GM19468 (cell line): ENCODE data around the gene SCAMP3.
"Not testable (repeated sequence)": the region's sequence is repeated elsewhere in the genome, so short reads cannot be mapped to it uniquely, and the experiment has no call there.

Source experiments
- ATAC-seq: cut with Tn5 transposase; IDR thresholded peaks from one replicate; pipeline ENCODE4 v1.9.1; 2021; ENCODE audit warnings: mild to moderate bottlenecking, moderate library complexity, moderate number of reproducible peaks; ENCODE audit not compliant: unreplicated experiment; ENCODE audit errors: extremely low read depth

SCAMP3 gene

DNA sequence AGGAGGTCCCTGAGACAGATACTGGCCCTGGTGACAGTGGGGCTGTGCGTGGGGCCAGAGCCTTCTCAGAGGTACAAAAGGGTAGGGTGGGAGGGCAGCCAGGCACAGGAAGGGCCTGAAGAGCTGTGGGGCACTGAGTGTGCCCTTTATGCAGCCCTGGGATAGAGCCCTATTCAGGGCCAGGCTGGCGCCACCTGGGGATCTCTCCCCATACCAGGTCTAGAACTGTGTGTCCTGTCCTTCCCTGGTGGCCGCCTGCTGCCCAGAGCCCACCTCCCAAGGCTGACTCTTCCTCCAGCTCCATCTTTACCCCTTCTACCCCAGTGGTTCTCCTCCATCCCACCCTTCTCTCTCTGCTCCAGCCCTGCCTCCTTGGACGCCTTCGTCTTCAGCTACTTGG lies 28.7 kb downstream of the SCAMP3 start:
- ATAC-seq = not testable (repeated sequence)

DNA sequence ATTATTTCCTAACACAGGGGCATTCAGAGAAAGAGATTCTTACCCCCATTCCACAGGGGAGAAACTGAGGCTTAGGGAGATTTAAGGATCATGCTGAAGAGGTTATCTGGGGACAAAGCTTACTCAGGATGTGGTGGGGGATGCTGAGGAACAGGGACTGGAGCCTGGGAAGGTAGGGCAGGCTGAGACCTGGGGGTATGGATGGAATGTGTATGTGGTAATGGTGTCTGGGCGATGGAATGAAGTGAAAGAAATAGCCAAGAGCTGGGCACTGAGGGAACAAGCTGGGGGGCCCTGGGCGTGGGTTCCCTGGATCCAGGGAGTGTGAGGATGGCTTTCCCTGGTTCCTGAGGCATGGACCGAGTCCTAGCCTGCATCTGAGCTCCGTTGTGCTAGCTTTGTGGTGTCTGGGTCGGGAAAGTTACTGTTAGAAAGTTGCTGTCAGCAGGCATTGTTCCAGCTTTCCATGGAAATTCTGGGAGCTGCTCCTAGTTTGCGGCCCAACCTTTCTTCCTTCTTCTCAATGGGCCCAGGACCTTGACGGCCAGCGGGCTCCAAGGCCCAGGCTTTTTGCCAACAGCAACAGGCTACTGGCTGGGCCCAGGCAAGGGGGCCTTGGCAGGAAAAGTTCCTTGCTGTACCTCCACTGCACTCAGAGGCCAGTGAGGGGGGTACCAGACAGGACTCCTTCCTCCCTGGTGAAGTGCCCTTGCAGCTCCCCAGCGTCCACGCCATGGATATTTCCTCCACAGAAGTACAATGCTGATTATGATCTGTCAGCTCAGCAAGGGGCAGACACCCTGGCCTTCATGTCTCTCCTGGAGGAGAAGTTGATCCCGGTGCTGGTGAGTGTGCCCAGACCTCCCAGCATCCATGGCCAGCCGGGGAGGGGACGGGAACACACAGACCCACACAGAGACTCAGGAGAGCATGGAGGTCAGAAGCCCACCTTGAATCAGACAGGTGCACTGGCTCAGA lies 29.9 kb downstream of the SCAMP3 start:
- not testable (repeated sequence) for ATAC-seq

DNA sequence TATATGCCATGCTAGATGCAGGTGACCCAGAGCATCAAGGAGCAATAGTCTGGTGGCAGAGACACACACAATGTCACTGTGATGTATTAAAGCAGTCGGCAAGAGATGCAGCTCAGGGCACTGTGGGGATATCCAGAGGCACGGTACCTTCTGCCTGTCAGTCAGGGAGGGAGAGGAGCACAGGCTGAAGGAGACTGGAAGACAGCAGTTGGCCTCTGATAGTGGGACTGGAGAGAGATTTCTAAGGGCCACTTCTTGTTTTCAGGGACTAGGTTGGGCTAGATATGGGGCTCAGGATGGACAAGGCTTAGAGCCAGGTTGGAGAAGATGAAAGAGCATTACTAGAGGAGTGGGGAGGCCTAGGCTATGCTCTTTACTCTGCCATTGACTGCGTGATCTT lies 30.9 kb downstream of the SCAMP3 start:
- not testable (repeated sequence) for ATAC-seq

DNA sequence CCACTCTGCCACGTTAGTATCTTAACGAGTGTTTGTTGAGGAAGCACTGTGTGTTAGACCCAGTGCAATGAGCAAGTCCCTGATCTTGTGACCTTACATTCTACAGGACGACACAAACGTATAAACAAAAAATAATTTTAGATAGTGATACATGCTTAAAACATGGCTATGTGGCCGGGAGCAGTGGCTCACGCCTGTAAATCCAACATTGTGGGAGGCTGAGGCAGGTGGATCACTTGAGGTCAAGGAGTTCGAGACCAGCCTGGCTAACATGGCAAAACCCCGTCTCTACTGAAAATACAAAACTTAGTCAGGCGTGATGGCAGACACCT lies 34.1 kb downstream of the SCAMP3 start:
- ATAC-seq = no peak

DNA sequence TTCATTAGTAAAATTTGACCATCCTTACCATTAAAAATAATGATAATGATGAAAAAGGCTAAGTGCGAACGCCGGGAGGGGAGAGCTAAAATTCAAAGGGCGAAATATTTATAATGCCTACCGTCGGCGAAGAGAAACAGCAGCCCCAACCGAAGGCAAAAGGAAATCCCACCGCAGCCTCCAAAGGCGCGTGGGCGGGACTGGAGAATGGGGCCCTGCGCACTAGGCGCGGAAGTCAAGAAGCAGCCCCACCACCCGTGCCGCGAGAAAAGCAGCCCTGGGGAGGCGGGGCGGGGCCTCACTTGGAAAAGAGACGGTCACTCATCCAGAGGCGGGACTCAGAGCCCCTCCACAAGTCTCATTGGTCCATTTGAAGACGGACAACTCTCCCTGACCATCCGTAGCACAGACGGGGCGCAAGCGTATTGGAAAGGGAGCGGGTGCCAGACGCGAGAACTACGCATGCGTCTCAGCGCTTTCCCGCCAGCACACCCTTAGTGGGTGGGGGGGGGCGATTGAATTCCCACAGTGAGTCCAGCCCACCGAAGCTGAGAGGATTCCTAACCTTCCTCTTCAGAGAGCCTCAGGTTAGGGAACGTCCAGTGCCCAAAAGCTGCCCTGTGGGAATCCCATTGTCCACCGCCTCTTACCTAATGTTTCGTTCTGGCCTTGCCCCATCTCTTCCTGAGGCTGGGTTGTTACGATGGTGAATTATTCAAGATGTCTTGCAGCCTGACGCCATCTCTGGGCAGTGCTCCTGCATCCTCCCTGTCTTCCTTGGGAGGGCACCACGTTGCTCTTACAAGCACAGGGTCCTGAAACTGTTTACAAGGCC lies 34.7 kb downstream of the SCAMP3 start:
- ATAC-seq = peak; percentile 89

DNA sequence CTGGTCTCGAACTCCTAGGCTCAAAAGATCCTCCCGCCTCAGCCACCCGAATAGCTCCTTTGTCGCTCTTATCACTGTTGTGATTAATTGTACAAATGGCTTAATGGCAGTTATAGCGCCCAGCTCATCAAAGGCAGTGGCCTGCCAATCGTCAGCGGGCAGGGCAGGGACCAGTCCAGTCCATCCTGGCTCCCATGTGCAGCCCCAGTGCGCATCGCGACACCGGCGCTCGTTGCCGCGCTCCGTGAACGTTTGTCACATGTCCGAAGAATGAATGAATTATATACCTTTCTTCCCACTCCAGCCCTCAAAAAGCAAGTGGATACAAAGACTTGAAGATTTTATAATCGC lies 35.3 kb downstream of the SCAMP3 start:
- ATAC-seq = no peak

DNA sequence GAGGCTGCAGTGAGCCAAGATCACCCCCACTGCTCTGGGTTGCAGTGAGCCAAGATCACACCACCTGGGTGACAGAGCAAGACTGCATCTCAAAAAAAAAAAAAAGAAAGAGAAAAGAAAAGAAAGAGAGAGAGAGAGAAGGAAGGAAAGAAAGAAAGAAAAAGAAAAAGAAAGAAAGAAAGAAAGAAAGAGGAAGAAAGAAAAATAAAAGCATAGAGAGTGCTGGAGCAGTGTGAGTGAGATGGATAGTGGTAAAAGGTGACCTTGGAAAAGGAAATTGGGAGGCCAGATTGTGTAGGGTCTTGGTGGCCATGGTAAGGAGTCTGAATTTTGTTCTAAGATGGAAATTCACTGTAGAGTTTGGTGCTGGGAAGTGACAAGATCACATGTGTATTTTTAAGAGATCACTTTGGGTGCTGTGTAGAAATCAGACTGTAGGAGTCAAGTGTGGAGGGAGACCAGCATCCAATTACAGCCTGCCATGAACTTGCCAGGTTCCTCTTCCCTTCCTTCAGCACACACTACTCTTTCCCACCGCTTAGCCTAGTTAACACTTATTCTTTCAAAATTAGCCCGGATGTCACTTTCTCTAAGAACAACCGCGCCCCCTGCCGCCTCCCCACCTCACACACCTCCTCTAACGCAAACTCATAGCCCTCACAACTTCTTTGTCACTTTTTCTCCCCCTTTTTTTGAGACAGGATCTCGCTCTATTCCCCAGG lies 35.8 kb downstream of the SCAMP3 start:
- no peak for ATAC-seq

DNA sequence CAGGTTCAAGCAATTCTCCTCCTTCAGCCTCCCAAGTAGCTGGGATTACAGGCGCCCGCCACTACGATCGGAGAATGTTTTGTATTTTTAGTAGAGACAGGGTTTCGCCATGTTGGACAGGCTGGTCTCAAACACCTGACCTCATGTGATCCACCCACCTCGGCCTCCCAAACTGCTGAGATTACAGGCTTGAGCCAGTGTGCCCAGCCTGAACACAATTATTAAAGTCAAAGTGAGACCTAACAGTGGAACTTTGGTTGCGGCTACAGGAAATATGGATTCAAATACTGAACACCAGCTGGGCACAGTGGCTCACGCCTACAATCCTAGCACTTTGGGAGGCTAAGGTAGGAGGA lies 36.8 kb downstream of the SCAMP3 start:
- not testable (repeated sequence) for ATAC-seq

DNA sequence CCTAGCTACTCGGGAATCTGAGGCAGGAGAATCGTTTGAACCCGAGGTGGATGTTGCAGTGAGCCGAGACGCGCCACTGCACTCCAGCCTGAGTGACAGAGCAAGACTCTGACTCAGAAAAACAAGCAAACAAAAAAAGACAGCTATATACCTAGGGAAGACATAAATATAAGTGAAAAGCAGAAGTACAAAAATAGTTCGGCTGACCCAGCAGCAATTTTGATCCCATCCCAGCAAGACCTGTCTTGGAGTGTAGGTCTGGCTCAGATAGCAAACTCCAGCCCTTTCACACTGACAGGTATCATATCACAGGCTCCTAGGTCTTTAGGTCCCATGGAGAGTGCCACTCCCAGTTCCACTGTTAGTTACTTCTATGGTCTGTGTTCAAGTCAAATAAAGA lies 39.1 kb downstream of the SCAMP3 start:
- no peak for ATAC-seq

DNA sequence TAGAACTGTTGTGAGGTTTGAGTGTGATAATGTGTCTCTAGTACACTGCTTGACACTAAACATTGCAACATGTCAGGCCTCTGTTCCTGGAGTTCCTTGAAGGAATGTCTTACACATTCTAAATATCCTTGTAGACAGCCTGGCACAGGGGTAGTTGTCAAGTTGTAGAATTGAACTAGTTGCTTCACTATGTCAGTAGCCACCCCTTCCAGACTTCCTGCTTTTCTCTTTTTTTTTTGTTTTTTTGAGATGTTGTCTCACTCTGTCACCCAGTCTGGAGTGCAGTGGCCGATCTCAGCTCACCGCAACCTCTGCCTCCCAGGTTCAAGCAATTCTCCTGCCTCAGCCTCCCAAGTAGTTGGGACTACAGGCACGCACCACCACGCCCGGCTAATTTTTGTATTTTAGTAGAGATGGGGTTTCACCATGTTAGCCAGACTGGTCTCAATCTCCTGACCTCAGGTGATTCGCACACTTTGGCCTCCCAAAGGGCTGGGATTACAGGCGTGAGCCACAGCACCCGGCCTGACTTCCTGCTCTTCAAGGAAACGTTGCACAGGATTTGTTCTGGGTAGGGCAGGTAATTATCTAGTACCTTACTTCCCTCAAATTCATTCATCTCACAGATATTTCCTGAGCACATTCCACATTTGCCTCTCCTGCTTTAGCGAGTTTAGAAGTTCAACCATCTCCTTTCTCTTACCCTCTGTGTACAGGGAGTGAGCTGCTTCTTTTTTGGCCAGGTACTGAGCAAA lies 41.8 kb downstream of the SCAMP3 start:
- ATAC-seq = not testable (repeated sequence)

DNA sequence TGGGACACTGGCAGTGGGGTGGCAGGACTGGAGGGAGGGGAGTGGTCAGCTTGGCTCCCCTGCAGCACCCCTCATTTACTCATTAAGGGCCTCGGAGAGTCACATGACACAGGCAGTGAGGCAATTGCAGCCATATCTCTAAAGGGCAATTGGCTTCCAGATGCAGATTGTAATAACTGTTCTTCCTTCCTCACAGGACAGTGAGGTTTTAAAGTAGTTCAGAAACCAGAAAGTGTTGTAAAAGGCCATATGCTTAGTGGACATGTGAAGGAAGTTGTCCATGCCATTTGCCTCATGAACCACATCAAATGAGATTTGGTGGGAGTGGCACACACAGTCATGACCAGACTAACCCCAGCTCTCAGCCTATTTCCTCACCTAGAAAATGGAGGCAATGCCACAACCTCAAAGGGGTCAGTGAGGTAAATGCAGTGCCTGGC lies 42.5 kb downstream of the SCAMP3 start:
- no peak for ATAC-seq

DNA sequence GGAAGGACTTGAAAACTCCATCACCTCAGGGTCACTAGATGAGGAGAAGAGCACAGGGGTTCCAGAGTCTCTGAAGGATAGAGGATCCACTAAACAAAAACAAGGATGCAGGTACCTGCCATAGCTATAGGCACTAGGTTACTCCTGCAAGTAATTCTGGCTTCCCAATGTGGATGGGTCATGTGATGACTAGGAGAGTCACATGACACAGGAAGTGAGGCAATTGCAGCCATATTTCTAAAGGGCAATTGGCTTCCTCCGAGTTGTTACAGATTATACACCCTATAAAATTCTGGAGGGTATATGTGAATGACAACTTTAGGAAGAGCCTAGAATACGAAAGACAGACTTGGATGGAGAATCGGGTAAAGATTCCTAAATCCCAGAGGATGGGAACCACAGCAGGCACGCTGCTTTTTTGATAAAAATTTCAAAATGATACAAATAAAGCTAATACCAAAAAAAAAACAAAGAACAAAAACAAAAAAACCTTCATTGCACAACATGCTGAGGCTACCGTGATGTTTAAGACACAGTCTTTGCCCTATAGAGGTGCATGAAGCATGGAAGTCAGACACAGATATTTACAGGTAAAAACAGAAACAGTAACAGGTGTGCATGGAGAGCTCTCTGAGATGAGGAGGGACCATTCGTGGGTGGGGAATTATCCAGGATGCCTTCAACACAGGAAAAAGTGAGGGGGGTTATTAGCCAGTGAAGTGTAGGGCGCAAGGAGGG lies 43.1 kb downstream of the SCAMP3 start:
- no peak for ATAC-seq

DNA sequence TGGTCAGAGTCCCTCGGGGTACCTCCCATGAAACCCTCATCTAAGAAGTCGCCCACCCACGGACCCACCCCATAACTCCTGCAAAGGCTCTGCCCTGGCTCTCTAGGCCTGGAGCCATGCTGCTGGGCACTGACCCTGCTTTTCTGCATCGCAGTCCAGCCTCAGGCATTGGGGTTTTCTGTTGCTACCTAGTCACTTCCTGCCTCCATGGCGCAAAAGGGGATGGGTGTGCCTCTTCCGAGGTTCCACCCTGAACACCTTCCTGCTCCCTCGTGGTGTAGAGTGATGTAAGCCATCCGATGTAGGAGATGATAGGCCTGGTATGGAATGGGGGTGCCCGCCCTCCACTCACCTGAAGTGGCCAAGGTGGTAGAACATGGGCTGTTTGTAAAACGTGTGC lies 47.5 kb downstream of the SCAMP3 start:
- not testable (repeated sequence) for ATAC-seq

DNA sequence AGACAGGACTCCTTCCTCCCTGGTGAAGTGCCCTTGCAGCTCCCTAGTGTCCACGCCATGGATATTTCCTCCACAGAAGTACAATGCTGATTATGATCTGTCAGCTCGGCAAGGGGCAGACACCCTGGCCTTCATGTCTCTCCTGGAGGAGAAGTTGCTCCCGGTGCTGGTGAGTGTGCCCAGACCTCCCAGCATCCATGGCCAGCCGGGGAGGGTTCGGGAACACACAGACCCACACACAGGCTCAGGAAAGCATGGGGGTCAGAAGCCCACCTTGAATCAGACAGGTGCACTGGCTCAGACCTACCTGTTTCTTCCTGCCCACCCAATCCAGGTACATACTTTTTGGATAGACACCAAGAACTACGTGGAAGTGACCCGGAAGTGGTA lies 50.1 kb downstream of the SCAMP3 start:
- ATAC-seq = not testable (repeated sequence)

DNA sequence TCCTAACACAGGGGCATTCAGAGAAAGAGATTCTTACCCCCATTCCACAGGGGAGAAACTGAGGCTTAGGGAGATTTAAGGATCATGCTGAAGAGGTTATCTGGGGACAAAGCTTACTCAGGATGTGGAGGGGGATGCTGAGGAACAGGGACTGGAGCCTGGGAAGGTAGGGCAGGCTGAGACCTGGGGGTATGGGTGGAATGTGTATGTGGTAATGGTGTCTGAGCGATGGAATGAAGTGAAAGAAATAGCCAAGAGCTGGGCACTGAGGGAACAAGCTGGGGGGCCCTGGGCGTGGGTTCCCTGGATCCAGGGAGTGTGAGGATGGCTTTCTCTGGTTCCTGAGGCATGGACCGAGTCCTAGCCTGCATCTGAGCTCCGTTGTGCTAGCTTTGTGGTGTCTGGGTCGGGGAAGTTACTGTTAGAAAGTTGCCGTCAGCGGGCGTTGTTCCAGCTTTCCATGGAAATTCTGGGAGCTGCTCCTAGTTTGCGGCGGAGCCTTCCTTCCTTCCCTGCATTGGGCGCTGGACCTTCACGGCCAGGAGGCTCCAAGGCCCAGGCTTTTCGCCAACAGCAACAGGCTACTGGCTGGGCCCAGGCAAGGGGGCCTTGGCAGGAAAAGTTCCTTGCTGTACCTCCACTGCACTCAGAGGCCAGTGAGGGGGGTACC lies 50.6 kb downstream of the SCAMP3 start:
- not testable (repeated sequence) for ATAC-seq

DNA sequence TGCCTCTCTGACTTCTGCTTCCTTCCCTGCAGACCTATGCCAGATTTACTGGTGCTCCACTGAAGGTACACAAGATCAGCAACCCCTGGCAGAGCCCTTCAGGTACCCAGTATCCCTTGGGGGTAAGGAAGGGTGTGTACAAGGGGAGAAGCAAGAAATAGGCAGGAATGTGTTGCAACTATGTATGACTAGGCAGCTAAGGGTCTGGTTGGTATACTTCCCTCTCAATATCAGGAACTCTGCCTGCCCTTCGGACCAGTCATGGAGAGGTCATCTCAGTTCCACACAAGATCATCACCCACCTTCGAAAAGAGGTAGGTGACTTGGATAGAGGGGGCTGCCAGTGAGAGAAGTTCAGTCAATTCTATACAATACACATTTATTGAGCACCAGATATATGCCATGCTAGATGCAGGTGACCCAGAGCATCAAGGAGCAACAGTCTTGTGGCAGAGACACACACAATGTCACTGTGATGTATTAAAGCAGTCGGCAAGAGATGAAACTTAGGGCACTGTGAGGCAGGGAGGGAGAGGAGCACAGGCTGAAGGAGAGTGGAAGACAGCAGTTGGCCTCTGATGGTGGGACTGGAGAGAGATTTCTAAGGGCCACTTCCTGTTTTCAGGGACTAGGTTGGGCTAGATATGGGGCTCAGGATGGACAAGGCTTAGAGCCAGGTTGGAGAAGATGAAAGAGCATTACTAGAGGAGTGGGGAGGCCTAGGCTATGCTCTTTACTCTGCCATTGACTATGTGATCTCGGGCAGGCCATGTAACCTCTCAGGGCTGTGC lies 51.7 kb downstream of the SCAMP3 start:
- no peak for ATAC-seq

DNA sequence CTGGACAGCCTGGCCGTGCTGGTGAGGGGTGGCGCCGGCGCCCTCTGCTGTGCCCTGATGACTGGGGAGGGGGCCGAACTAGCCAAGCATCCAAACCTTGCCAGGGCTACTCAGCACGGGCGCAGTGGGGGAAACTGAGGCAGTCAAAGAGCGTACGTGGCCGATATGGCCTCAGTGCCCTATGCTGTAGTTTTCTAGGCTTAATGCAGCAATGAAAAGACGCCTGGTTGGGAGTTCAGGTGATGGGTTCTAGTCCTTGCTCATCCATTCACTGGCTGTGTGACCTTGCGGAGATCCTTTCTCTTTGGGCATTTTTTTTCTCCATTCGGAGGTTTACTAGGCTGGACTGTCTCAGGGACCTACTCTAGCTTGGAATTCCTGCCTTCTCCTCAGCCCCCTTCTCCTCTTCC lies 52.8 kb downstream of the SCAMP3 start:
- ATAC-seq = no peak
